ENCODE results near the gene FAM107B.
"Not testable (repeated sequence)": the region's sequence is repeated elsewhere in the genome, so short reads cannot be mapped to it uniquely, and the experiment has no call there.

FAM107B gene

DNA sequence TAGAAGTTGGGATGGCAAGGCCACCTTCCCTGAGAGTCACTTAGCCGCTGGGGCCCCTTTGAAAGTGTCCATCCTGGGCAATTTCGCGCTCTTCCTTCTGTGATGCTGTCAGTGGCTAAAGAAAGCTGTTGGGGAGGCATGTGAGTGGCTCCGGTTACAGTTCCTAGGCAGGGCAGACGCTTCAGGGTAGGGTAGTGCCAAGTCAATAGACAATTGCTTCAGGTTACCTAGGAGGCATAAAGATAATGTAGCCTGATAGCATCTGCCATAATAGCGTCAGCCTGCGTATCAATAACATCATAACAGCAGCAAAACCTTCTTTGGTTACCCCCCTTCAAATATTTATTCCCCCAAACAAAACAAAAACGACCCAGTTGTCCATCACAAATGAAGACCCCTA lies at the start of gene FAM107B:
FAM107B (minus strand) TSS at position 101 of the 400 bp plus-strand sequence. CDS start 234 bp downstream, outside the sequence.
- DNase-seq (ENCODE audit: low spot score): no peak

DNA sequence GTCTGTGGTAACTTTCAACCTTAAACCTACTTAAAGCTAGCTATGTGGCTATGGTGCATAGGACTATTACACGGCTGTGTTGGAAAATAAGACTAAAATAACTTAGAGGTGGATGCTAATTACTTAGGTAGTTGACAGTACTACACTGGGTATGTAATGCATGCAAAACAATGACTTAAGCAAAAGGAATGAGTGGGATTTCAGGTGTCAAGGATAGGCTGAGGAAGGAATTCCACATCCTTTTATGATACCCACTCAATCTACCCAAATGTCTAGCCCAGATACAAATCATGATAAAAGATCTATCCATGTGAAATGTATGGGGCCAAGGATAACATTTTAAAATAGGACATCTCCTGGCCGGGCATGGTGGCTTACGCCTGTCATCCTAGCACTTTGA lies 49.3 kb upstream of the FAM107B start:
- no peak for DNase-seq (ENCODE audit: low spot score)

DNA sequence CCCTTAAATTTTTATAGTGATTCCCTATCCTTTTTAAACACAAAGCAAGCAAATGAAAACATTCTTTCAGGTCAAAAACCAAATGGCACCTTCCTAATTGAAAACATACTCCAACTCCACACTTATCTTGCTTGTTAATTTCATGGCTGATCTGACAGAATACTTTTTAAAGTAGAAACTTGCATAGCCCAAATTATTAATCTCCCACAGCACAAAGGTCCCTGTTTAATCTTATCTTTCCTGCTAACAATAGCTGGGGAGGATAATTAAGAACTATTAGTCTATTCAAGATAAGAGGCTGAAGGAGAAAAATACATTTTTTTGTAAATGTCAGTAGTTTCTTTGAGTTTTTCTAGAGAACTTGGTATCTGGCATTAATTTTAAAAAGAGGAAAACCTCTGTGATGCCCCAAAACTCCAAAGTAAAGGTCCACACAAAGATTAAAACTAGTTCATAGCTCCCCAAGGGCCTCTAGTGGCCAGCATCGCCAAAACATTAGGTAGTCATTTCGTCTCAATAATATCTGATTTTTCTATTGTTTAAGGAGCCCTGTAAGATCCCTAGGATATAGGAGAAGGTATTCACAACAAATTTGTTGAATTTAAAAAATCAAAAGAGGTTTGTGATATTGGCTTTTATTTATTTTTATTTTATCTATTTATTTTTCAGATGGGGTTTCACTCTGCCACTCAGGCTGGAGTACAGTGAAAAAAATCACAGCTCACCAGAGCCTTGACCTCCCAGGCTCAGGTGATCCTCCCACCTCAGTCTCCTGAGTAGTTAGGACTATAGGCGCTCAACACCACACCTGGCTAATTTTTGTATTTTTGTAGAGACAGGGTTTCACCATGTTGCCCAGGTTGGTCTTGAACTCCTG lies 48.4 kb upstream of the FAM107B start:
- peak; percentile 40 for DNase-seq (ENCODE audit: low spot score)

DNA sequence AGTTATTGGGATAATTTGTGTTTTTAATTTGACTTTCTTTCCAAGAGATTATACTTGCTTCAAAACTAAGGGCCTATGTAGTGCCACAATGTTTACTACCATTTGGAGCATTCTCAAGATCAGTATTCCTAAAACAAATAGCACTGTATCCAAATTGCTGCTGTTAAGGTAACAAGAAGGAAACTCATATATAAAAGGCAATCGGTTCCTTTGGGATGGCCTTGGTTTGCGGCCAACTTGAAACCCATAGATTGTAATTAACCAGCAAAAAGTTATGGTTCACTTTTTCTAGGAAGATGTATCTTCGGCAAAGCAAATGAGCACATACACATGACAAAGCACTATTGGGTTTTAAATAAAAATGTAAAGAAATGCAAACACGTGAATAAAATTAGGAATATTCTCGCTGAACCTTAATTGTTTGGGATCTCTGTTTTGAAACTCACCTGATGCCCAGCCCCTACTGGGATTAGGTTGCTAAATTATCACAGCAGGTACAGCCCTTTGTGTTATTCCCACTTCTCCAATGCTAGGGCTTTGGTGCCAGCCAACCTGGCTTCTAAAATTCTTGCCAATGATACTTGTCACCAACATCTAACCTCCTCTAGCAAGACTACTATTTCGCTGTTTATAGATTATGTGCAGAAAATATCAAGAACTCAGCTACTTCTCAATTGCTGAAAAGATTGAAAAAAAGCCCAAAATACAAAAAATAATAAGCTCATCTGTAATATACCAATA lies 47.1 kb upstream of the FAM107B start:
- no peak for DNase-seq (ENCODE audit: low spot score)

DNA sequence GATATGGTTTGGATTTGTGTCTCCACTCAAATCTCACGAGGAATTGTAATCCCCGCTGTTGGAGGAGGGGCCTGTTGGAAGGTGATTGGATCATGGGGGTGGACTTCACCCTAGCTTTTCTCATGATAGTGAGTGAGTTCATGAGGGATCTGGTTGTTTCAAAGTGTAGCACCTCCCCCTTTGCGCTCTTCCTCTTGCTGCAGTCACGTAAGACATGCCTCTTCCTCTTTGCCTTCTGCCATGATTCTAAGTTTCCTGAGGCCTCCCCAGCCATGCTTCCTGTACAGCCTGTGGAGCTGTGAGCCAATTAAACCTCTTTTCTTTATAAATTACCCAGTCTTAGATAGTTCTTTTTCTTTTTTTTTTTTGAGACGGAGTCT lies 46.1 kb upstream of the FAM107B start:
- no peak for DNase-seq (ENCODE audit: low spot score)

DNA sequence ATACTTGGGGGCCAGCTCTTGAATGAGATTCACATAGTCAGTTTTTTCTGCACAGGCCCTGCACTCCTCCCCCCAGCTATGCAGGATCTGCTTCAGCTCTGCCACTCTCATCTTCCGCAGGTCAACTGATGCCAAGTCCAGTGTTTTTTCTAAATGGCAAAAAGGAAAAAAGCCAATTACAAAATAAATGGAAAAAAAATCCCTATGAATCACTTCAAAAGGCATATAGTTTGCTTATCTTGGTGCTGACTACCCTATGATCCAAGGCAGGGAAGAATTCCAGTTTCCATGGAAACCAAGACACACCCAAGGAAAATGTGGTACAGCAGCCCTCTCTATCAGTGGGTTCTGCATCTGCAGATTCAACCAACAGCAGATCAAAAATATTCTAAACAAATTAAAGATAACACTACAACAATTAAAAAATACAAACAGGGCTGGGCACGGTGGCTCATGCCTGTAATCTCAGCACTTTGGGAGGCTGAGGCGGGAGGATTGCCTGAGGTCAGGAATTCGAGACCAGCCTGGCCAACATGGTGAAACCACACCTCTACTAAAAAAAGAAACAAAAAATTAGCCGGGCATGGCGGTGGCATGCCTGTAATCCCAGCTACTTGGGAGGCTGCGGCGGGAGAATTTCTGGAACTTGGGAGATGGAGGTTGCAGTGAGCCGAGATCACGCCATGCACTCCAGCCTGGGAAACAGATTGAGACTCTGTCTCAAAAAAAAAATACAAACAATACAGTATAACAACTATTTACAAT lies 45.5 kb upstream of the FAM107B start:
- no peak for DNase-seq (ENCODE audit: low spot score)

DNA sequence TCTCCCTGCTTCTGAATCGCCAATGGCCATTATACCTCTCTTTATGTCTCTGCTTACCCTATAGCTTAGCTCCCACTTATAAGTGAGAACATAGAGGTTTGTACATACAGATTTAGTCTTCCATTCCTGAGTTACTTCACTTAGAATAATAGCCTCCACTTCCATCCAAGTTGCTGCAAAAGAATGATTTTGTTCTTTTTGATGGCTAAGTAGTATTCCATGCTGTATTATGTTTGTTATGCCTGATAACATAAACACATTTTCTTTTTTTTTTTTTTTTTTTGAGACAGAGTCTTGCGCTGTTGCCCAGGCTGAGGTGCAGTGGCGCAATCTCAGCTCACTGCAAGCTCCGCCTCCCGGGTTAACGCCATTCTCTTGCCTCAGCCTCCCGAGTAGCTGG lies 42.0 kb upstream of the FAM107B start:
- DNase-seq (ENCODE audit: low spot score): not testable (repeated sequence)

DNA sequence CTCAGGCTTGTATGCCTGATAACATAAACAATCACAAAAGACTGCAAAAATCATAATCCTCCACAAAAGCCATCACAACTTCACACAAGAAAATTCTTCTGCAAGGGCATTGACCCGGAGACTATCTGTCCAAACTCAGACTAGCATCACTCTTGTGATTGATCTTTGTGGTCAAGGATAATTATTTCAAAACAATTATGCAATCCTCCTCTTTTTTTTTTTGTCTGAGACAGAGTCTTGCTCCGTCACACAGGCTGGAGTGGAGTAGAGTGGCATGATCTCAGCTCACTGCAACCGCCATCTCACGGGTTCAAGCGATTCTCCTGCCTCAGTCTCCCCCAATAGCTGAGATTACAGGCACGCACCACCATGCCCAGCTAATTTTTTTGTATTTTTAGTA lies 41.0 kb upstream of the FAM107B start:
- no peak for DNase-seq (ENCODE audit: low spot score)

DNA sequence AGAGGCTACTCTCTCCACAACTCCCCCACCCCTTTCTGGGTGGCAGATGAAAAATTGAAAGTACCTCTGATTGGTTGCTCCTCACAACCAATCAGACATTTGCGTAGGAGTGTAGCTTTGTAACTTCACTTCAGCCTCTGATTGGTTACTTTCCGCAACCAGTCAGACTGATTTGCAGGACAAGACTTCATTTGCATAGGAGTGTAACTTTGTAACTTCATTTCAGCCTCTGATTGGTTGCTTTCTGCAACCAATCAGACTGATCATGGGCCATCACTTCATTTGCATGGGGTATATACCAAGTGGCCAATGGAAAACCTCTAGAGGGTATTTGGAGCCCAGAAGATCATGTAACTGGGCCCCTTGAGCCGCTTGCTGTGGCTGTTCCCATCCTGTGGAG lies 37.6 kb upstream of the FAM107B start:
- DNase-seq (ENCODE audit: low spot score): no peak

DNA sequence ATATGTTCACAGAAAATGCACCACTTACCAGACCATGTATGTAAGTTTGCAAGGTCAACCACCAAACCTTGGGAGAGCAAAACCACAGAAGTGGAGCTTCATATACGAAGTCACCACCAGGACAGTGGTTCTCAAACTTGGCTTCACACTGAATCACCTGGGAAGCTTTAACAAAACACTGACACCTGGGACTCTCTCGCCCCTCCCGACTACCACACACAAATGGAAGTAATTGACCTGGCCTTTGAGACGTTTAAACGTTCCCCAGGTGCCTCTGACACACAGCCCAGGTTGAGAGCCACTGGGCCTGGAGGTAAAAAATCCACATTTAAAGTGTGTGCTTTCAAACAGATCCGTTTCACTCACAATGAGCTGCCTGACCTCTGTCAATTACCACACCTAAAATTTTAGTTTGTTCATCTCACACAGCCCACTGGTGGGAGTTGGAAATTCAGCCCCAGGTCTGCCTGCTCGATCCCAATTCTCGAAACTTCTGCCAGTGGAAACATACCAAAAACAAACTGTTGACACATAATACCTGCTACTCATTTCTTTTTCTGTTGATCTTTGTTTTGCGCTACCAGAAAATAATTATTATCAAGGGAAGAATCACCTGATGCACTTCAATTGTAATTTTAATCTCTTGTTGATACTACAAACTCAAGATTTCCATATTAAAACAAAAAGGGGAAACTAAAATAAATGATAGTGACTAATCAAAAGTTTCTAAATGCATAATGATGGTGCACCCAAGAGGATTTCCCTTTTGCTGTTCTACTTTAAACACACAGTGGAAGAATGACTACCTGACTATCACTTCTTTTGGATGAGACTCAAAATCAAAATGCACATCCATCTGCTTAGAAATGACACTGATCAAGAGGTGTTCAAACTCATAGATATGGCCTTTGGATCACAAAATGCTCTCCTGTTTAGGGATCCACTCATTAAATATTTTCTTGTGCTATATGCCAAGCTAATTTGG lies 36.6 kb upstream of the FAM107B start:
- DNase-seq (ENCODE audit: low spot score): no peak

DNA sequence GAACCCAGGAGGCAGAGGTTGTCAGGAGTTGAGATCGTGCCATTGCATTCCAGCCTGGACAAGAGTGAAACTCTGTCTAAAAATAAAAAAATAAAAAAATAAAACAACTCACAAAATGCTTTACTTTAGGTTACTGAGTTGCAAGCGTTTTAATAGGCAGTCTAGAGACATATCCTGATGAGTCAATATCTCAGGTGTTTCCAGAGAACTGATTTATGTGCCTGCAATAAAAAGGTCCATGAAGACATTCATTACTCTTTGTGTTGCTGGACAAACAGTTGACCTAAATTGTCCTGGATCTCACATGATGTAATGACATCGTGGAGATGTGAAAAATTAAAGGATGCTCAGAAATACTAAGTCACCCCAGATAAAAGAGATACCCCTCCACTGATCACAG lies 31.6 kb upstream of the FAM107B start:
- DNase-seq (ENCODE audit: low spot score): no peak

DNA sequence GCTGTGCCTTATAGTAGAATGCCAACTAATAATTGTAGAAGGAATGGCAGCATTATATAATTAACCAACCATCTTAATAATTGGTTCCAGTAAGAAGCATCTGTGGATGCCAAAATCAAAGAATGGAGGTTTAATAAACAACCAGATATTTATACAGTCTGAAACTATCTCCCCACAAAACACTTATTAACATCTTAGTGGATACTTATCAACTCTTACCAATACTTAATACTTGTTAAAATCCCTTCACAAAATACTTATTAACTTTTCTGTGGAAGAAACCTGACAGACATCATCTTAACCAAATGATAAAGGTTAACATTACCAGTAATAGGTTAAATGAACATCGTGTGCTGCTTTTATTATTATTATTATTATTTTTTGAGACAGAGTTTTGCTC lies 29.1 kb upstream of the FAM107B start:
- DNase-seq (ENCODE audit: low spot score): no peak

DNA sequence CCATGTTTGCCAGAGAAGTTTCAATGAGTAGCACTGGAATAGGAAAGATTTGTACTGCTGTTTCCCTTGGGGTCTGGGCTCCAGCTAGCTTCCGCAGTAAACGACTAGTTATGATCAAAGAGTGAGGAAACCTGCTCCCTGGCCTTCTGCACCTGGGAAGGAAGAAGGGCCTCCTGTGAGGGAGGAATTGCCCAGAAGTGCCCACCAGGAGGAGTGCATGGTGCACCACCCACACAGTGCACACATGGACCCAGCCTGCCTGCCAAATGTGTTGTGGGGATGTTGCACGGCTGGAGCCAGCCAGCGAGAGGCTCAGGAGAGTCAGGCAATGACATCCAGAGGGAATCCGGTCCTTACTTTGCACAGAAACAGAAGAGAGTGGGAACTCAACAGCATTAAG lies 27.0 kb upstream of the FAM107B start:
- DNase-seq (ENCODE audit: low spot score): no peak

DNA sequence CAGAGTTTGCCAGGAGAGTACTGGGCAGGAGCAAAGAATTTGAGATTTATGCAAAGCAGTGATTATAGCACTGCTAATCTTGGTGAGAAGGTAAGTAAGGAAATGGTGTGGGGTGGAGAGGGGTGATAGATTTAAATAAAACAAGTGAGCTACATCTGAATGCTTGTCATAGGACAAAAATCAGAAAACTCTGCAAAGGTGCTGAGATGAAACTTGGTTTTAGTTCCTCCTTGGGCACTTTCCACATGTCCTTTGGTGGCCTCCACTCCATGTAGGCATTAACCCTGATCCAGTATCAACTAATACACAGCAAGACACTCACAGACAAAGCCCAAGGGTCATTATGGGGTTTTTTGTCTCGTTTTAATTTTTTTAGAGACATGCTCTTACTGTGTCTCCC lies 25.7 kb upstream of the FAM107B start:
- DNase-seq (ENCODE audit: low spot score): no peak

DNA sequence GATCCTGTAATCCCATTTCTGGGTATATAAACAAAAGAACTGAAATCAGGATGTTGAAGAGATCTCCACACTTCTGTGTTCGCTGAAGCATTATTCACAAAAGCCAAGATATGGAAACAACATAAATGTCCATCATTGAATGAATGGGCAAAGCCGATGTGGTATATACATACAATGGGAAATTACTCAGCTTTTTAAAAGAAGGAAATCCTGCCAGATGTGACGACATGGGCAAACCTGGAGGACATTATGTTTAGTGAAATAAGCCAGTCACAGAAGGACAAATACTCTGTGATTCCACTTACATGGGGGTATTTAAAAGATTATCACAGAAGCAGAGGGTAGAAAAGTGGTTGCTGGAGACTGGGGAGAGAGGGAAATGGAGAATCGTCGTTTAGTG lies 23.9 kb upstream of the FAM107B start:
- no peak for DNase-seq (ENCODE audit: low spot score)

DNA sequence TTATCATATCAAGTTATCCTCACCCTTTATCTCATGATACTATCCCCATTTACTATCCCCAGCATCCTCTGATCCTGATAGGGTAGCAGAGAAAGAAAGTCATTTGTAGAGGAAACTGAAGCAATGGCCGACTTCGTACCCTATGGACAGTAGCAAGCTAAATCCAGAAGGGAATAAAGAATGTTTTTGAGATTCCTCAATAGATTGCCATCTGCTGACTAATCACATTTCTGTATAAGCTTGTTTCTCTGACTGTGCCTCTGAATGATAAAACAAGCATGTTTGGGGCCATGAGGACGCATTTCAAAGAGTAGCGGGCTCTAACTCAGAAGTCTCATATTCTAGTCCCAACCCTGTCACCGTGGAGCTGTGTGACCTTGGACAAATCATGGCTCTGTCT lies 13.2 kb upstream of the FAM107B start:
- no peak for DNase-seq (ENCODE audit: low spot score)

DNA sequence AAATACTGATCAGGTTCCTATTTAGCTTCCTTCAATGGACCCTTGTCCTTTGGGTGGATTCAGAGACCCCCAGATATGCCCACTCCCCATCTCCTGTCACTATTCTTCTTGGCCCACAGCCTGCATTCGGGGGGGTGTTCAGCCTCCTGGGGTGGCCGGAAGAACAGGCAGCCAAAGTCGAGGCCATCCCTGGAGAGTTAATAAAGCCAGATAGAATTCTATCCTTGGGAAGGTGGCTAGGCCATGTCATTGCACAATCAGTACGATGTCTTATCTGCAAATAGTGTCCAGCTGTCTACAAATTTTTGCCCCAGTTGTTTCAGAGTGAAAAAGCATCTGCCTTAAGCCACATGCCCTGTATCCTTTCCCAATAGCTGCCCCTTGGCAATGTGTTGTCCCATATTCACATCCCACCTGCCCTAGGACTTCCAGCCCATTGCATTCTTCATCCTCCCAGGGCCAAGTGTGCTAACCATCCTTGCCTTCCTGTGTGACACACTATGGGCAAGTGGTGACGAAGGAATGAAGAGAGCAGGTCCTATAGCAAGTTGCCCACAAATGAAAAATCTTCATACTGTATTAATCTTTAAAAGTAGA lies 9.9 kb upstream of the FAM107B start:
- DNase-seq (ENCODE audit: low spot score): no peak

DNA sequence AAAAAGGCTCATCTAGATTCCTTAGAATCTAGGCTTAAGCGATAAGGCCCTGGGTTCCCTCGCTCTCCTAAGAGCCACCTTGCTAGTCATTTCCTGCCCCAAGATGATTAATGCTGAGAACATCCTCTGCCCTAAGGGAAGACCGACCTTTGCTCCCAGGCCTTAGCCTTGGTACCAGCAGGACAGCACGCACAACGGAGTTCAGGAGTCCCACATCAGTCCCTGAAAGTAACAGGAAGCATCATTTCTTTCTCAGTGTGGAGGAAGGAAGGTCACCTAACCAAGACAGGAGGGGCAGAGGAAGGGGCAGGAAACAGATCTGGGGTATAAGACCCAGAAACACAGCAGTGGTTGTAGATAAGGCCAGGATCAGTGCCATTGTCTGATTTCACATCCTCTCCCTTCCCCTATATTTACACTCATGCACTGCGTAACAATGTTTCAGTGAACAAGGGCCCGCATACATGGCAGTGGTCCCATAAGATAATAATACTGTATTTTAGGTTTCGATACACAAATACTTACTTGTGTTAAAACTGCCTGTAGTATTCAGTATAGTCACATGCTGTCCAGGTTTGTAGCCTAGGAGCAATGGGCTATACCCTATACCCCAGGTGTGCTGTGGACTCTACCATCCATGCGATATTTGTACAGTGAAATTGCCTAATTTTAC lies 8.1 kb upstream of the FAM107B start:
- no peak for DNase-seq (ENCODE audit: low spot score)

DNA sequence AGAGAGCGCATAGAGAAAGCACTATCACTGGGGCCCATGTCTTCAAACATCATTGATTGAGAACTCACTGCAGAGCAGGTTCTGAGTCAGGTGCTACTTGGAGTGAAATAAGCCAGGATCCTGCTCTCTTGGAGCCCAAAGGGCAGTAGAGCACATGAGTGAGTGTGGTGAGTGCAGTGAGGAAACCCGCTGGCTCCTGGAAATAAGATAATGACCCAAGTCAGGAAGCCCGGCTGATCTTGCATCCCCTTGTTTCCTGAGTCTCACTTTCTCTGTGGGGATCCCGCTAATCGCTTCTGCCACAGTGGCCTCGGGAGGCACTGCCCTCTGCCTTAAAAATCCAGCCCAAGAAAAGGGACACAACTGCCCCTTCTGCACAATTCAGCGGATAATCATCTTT lies 7.1 kb upstream of the FAM107B start:
- no peak for DNase-seq (ENCODE audit: low spot score)

DNA sequence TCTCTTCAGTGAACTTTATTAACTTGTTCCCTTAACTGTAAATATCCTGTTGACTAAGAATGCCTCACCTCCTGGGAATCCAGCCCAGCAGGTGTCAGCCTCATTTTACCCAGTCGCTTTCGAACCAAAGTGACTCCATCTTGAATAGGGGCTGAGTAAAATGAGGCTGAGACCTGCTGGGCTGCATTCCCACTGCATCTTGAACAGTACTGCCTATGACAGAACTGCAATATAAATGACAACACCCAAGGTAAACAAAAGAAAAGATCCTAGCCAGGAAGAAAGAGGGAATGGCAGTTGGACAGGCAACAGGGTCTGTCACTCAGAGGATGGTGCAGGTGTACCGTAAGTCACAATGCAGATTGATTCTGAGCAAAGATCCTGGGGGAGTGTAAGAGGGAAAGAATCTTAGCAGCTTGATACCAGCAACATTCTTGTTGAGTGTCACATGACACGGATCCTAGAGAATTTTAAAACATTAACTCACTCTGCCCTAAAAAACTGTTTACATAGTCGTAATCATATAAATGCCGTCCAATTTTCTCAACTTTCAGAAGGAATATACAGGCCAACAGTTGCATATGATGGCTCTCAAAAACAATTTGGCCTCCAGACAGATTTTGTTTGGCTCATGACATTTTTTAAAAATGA lies 4.4 kb upstream of the FAM107B start:
- DNase-seq (ENCODE audit: low spot score): no peak

Measured in HuH-7 (cell line).